GM23248 (cell line): ENCODE measurements around the gene INTS14. TPM values are rescaled to one million over a fixed set of nuclear protein-coding genes. Genes with fewer than 3 reads are reported as not detected.
A peak's percentile ranks its signal among the peaks of the same experiment; 100 is the strongest.

Source experiments
- DNase-seq: peaks from one replicate; pipeline ENCODE4 v3.0.0-alpha.2; 2015
- H2AFZ ChIP-seq: fragments of 200-600 bp; sonication (generic); 2 replicates; pipeline ENCODE4 v1.6.1; 2016; ENCODE audit warnings: antibody characterized with exemption
- H3F3A ChIP-seq: fragments of 200-600 bp; sonication (generic); 2 replicates; pipeline ENCODE4 v1.6.1; 2016; ENCODE audit warnings: mild to moderate bottlenecking, antibody characterized with exemption, mixed run types; ENCODE audit not compliant: insufficient read depth
- H3K27ac ChIP-seq: fragments of 200-600 bp; sonication (generic); 2 replicates; pipeline ENCODE4 v1.5.1; 2016; ENCODE audit warnings: mild to moderate bottlenecking
- H3K27me3 ChIP-seq: fragments of 200-600 bp; sonication (generic); replicated peaks from 2 replicates; pipeline ENCODE4 v1.6.1; 2016; ENCODE audit warnings: mild to moderate bottlenecking; ENCODE audit not compliant: insufficient read depth
- H3K36me3 ChIP-seq: fragments of 200-600 bp; sonication (generic); 2 replicates; pipeline ENCODE4 v1.6.1; 2016; ENCODE audit warnings: low read depth, mild to moderate bottlenecking
- H3K4me1 ChIP-seq: fragments of 200-600 bp; sonication (generic); 2 replicates; pipeline ENCODE4 v1.6.1; 2016; ENCODE audit warnings: mild to moderate bottlenecking; ENCODE audit not compliant: insufficient read depth
- H3K4me2 ChIP-seq: fragments of 200-600 bp; sonication (generic); one replicate; pipeline ENCODE4 v1.6.1; 2016; ENCODE audit warnings: mild to moderate bottlenecking; ENCODE audit not compliant: unreplicated experiment
- H3K4me3 ChIP-seq: fragments of 200-600 bp; sonication (generic); 2 replicates; pipeline ENCODE4 v1.5.1; 2016; ENCODE audit warnings: mild to moderate bottlenecking
- H3K79me2 ChIP-seq: fragments of 200-600 bp; sonication (generic); 2 replicates; pipeline ENCODE4 v1.6.1; 2016; ENCODE audit warnings: mild to moderate bottlenecking; ENCODE audit not compliant: insufficient read depth
- H3K9ac ChIP-seq: fragments of 200-600 bp; sonication (generic); 2 replicates; pipeline ENCODE4 v1.6.1; 2016; ENCODE audit warnings: mild to moderate bottlenecking
- H3K9me2 ChIP-seq: fragments of 200-600 bp; sonication (generic); 2 replicates; pipeline ENCODE4 v1.6.1; 2016; ENCODE audit warnings: mixed run types, mild to moderate bottlenecking, moderate library complexity; ENCODE audit not compliant: insufficient read depth
- H3K9me3 ChIP-seq: fragments of 200-600 bp; sonication (generic); one replicate; pipeline ENCODE4 v1.6.1; 2017; ENCODE audit warnings: low read depth
- H4K20me1 ChIP-seq: fragments of 200-600 bp; sonication (generic); 2 replicates; pipeline ENCODE4 v1.6.0; 2016; ENCODE audit not compliant: insufficient read depth
- EZH2 ChIP-seq: fragments of 200-600 bp; sonication (generic); IDR thresholded peaks from 2 replicates; pipeline ENCODE4 v1.6.1; 2018; ENCODE audit warnings: antibody characterized with exemption, mild to moderate bottlenecking; ENCODE audit not compliant: insufficient read depth, poor library complexity, severe bottlenecking
- EZH2phosphoT487 ChIP-seq: fragments of 200-600 bp; sonication (generic); IDR thresholded peaks from 2 replicates; pipeline ENCODE4 v1.6.1; 2018; ENCODE audit warnings: antibody characterized with exemption, moderate library complexity, mild to moderate bottlenecking, low read depth; ENCODE audit not compliant: insufficient read depth
- WGBS, 2 experiments: methylation state at CpG; one replicate each; pipeline ENCODE4 v1.1.6; 2015 to 2017; ENCODE audit warnings: low lambda C conversion rate in 2 of 2, low coverage in 1 of 2; ENCODE audit errors: missing lambda C conversion rate in 2 of 2; 5-methylcytosine and 5-hydroxymethylcytosine counted together
- in situ Hi-C: fragments of 300-500 bp; cut with MboI; formaldehyde crosslinking; loops from 2 replicates; pipeline ENCODE4 v1.15.0; 2020
- polyA plus RNA-seq: library from polyadenylated mRNA; unstranded; fragments of >200 nt; fragmentation: Nextera tagmentation; extraction: Ambion mirVana; gene quantifications from 2 replicates; pipeline ENCODE4 v1.2.1, GENCODE V29; 2016
- total RNA-seq: library from RNA; depleted of rRNA; stranded (reverse); fragments of >200 nt; shearing (Covaris generic); gene quantifications from 2 replicates; pipeline ENCODE4 v1.2.3, GENCODE V29; 2014; rRNA removed

INTS14 gene
- total RNA-seq, result 23.1 and 41.4 TPM in 2 replicates
- polyA plus RNA-seq, result 31.7 and 34.3 TPM in 2 replicates

DNA sequence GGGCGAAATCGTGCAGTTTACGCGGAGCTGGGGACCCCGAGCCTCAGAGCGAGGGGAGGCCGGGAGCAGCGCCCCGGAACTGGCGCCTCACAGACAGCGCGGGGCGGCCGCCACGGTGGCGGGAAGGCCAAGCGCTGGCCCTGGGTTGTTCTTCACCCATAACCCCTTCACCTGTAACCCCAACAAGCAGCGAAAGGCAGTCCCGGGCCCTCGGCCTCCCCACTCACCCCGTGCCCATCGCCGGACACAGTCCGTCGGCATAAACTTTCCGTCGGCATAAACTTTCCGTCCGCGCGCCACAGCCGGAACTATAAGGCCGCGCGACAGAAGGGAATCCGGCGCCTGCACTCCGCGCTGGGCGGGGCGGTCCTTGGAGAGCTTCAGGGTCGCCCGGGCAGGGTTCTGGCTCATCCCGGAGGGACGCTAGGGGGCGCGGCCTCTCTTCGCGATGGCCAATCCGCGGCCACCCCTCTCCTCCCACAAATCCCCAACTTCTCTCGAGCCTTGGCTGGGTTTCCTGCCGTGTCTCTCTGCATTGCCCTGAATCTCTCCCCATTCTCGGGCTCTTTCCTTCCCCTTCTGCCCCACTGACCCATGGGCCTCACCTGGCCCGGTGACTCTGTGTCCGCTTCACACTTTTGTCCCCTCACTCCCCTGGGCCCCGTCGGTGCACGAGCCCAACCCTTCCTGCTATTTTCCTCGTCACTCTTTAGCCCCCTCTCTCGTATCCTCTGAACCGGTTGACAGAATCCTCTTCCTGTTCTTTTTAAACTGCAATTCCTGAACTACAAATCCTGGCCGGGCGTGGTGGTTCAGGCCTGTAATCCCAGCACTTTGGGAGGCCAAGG lies at the start of gene INTS14:
TSS of gene INTS14 (minus strand) at position 261 of the 848 bp plus-strand sequence. CDS start 3,751 bp downstream, outside the sequence.
- H3K36me3 ChIP-seq, result no peaks in the 10 kb centered on the region
- in situ Hi-C loops, result no loop called here
- no peaks in the 10 kb centered on the region for H4K20me1 ChIP-seq
- H3F3A ChIP-seq, result 0 out of 2 replicates have a peak, but pooled peaks cover 10% of the 10 kb centered on the region
- peak within 1 kb of the TSS; percentile 96 for H3K9ac ChIP-seq
- H3K27ac ChIP-seq, result peak within 1 kb of the TSS; percentile 94
- peaks cover 55% of the 10 kb centered on the region for H3K79me2 ChIP-seq
- peak within 1 kb of the TSS; percentile 92 for H3K4me2 ChIP-seq
- H3K4me1 ChIP-seq, result peaks cover 39% of the 10 kb centered on the region
- H3K27me3 ChIP-seq, result no peaks in the 10 kb centered on the region
- no peaks in the 10 kb centered on the region for H3K9me3 ChIP-seq
- peak within 1 kb of the TSS; percentile 96 for H2AFZ ChIP-seq
- no peak for TF ChIP-seq EZH2
- no peaks in the 10 kb centered on the region for H3K9me2 ChIP-seq
- DNase-seq, result peak; percentile 100
- peak within 1 kb of the TSS; percentile 91 for H3K4me3 ChIP-seq
- 1% methylated on average over 58 to 64 of the region's 64 CpGs for WGBS, 2 experiments

DNA sequence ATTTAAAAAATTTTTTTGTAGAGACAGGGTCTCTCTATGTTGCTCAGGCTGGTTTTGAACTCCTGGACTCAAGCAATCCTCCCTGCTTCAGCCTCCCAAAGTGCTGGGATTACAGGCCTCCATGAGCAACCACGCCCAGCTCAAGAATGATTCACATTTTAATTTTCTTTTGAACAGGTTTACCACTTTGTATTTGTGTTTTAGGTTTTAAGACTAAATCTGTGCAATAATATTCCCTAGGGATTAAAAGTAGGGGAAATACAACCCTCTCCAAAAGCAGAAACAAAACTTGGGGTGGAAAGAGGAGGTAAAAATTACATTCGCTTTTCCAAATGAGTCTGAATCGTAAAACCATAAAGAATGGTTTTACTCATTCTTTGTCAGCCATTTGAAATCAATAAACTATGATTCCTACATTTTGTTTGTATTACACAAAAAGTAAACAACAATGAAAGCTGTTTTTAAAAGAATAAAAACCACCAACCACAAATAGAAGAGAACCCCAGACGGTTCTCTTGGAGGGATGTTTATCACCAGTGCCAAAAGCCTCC lies 48.6 kb upstream of the INTS14 start:
- WGBS, 2 experiments, result 89 to 95% methylated on average over 4 of the region's 4 CpGs
- TF ChIP-seq EZH2, result no peak
- peaks cover 20% of the 10 kb centered on the region for H3F3A ChIP-seq

DNA sequence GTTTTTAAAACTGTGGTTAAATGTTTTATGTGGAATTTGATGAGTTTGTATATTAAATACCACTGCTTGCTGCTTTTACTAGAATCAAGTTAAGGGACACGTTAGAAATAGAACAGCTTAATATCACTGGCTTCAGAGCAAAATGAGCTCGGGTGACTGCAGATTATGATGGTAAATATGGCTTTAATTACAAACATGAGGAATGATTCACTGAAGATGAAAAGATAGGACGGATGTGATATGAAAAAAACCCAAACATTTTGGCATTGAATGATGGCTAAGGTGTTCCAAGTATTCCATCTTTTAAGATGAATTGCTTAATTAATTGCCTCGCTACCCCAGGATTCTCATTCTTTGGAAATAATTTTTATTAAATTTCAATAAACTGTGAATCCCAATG lies 44.5 kb upstream of the INTS14 start:
- 30 to 31% methylated on average over 4 of the region's 4 CpGs for WGBS, 2 experiments
- no peak overlapping the region for H3K9ac ChIP-seq
- in situ Hi-C loops, result no loop called here

More for the DNA sequence above, 48.6 kb upstream of the INTS14 start:
- Histone ChIP-seq H3K4me1 (peaks cover 12% of the 10 kb centered on the region), H3K36me3 (0 out of 2 replicates have a peak, but pooled peaks cover 3% of the 10 kb centered on the region), H2AFZ (no peak overlapping the region), H3K4me2 (no peak overlapping the region), H3K9me3 (no peaks in the 10 kb centered on the region), H3K9ac (no peak overlapping the region), H3K4me3 (no peak overlapping the region), H3K27me3 (no peaks in the 10 kb centered on the region), H4K20me1 (no peaks in the 10 kb centered on the region), H3K79me2 (no peaks in the 10 kb centered on the region), H3K27ac (no peak overlapping the region), H3K9me2 (no peaks in the 10 kb centered on the region)
- no peak for DNase-seq
- in situ Hi-C loops, result no loop called here

DNA sequence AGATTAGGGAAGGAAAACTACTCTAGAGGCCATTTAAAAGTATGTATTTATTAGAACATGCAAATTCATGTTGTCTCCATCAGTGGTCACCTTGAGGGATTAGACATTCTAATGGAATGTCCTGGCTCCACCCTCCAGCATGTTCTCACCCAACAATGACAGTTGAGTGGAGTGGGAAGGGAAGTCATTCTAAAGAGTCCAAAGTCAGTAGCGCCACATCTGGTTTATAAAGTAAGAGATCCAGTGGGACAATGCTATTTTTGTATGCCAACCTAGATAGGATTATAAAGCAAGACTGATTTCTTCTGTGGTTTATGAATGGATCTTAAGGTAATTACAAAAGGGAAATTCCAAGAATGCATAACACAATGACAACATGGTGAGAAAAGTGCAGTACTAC lies 44.1 kb upstream of the INTS14 start:
- DNase-seq, result peak; percentile 53
- no peaks in the 10 kb centered on the region for H4K20me1 ChIP-seq
- H3K9me3 ChIP-seq, result no peaks in the 10 kb centered on the region
- H3K4me2 ChIP-seq, result peak overlapping the region; percentile 40
- H3K27me3 ChIP-seq, result no peaks in the 10 kb centered on the region
- H3K9me2 ChIP-seq, result no peaks in the 10 kb centered on the region
- in situ Hi-C loops, result no loop called here
- H2AFZ ChIP-seq, result no peak overlapping the region
- no peaks in the 10 kb centered on the region for H3K79me2 ChIP-seq
- H3K27ac ChIP-seq, result peak overlapping the region; percentile 15
- H3K4me1 ChIP-seq, result peaks cover 30% of the 10 kb centered on the region
- H3K36me3 ChIP-seq, result no peaks in the 10 kb centered on the region
- 88 to 100% methylated on average over 1 of the region's 1 CpG for WGBS, 2 experiments
- H3K4me3 ChIP-seq, result no peak overlapping the region
- no peak overlapping the region for H3K9ac ChIP-seq
- peaks cover 33% of the 10 kb centered on the region for H3F3A ChIP-seq
- TF ChIP-seq EZH2, result no peak
- no peak for TF ChIP-seq EZH2phosphoT487

More for the DNA sequence above, 44.5 kb upstream of the INTS14 start:
- H2AFZ ChIP-seq, result no peak overlapping the region
- H3F3A ChIP-seq, result peaks cover 35% of the 10 kb centered on the region
- H3K4me3 ChIP-seq, result no peak overlapping the region
- peak overlapping the region; percentile 15 for H3K27ac ChIP-seq
- H3K4me2 ChIP-seq, result peak overlapping the region; percentile 40
- no peaks in the 10 kb centered on the region for H3K9me3 ChIP-seq
- H3K79me2 ChIP-seq, result no peaks in the 10 kb centered on the region
- DNase-seq, result peak; percentile 30
- TF ChIP-seq EZH2phosphoT487 (no peak), EZH2 (no peak)
- no peaks in the 10 kb centered on the region for H4K20me1 ChIP-seq
- H3K27me3 ChIP-seq, result no peaks in the 10 kb centered on the region
- no peaks in the 10 kb centered on the region for H3K36me3 ChIP-seq
- H3K9me2 ChIP-seq, result no peaks in the 10 kb centered on the region
- peaks cover 30% of the 10 kb centered on the region for H3K4me1 ChIP-seq
